ENCODE measurements around the gene PRRX2. TPM values are rescaled to one million over a fixed set of nuclear protein-coding genes. Genes with fewer than 3 reads are reported as not detected.

Gene PRRX2
- total and polyA plus RNA-seq, 9 of the 15 experiments (the other 6 are each of a cell fraction or from before 2014, with no cell fraction given), result 0.21 TPM; not detected in 8

DNA sequence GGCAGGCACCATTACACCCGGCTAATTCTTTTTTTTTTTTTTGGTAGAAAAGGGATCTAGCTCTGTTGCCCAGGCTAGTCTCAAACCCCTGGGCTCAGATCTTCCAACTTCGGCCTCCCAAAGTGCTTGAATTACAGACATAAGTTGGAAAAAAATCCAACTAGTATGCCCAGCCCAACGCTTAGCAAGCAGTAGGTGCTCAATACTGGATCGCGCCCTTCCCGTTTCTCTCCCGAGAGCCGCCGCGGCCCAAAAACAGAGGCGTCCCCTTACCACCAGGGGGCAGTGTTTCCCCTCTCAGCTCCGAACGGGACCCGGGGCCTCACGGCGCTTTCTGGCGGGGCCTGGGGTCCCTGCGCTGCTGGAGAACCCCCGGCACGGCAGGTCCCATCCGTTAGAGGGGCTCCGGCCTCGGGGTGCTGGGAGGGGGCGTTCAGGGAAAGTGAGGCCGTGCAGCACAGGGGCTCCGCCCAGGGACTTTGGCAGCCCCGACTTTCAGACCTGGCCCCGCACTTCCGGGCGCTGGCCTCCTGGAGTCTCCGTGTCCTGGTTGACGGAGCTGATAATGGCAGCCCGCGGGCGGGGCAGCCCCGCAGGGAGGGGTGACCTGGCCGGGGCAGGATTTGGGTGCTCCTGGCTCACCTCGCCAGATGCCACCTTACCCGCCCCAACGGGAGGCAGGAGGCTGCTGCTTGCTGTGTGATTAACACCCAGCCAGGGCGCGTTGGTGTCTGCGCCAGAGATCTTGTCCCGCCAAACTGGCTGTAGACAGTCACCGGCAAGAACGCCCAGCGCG lies 72.2 kb downstream of the PRRX2 start (continued):
- TF ChIP-seq MBD1 (CRISPR knock-in tag; IDR thresholded peaks at IDR 0.05) (no peak), ZNF395 (CRISPR knock-in tag; IDR thresholded peaks at IDR 0.05) (no peak), CHAMP1 (IDR thresholded peaks at IDR 0.05) (no peak), SNRNP70 (optimal IDR thresholded peaks at IDR 0.05; ENCODE audit: low read depth, low read length) (no peak), ZFPM2 (CRISPR knock-in tag; IDR thresholded peaks at IDR 0.05) (no peak), ZNF146 (CRISPR knock-in tag; IDR thresholded peaks at IDR 0.05; ENCODE audit: unreplicated experiment) (peak; percentile 21), DNMT1 (IDR thresholded peaks at IDR 0.05) (no peak), WHSC1 (IDR thresholded peaks at IDR 0.05; ENCODE audit: low read length) (no peak), L3MBTL2 (IDR thresholded peaks at IDR 0.05) (peak; percentile 86)
- TF ChIP-seq, protein P1, sequence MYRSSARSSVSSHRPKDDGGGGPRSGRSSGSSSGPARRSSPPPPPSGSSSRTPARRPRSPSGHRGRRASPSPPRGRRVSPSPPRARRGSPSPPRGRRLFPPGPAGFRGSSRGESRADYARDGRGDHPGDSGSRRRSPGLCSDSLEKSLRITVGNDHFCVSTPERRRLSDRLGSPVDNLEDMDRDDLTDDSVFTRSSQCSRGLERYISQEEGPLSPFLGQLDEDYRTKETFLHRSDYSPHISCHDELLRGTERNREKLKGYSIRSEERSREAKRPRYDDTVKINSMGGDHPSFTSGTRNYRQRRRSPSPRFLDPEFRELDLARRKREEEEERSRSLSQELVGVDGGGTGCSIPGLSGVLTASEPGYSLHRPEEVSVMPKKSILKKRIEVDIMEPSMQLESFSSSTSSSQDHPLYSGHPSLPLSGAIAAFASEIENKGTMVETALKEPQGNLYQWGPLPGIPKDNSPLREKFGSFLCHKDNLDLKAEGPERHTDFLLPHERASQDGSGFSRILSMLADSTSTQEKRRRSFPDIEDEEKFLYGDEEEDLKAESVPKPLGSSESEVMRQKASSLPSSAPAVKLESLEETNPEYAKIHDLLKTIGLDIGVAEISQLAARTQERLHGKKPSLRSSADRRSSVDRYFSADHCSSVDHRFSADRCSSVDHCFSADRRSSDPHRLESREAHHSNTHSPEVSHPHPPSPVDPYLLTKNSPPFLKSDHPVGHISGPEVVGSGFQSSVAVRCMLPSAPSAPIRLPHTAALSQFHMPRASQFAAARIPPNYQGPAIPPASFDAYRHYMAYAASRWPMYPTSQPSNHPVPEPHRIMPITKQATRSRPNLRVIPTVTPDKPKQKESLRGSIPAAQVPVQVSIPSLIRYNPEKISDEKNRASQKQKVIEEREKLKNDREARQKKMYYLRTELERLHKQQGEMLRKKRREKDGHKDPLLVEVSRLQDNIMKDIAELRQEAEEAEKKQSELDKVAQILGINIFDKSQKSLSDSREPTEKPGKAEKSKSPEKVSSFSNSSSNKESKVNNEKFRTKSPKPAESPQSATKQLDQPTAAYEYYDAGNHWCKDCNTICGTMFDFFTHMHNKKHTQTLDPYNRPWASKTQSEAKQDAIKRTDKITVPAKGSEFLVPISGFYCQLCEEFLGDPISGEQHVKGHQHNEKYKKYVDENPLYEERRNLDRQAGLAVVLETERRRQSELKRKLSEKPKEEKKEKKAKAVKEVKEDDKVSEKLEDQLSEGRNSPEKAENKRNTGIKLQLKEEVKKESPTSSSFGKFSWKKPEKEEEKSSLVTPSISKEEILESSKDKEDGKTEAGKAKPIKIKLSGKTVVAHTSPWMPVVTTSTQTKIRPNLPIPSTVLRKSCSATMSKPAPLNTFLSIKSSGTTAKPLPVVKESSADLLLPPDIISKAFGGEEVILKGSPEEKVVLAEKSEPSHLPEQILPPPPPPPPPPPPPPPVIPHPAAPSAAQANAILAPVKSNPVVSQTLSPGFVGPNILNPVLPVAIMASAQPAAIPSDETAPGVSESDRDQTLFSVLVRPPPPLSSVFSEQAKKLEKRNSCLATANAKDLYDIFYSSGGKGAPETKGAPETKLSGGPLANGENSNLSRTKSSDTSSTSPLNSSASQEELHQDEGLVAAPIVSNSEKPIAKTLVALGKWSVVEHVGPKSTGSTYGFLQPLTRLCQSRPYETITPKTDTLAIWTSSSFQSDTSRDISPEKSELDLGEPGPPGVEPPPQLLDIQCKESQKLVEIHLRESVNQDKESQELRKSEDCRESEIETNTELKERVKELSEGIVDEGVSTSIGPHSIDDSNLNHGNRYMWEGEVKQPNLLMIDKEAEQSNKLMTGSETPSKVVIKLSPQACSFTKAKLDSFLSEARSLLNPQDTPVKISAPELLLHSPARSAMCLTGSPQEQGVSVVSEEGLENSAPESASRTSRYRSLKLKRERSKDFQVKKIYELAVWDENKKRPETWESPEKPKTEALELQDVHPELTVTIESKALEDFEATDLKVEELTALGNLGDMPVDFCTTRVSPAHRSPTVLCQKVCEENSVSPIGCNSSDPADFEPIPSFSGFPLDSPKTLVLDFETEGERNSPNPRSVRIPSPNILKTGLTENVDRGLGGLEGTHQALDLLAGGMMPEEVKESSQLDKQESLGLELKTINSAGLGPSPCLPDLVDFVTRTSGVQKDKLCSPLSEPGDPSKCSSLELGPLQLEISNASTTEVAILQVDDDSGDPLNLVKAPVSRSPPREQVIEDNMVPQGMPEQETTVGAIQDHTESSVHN (IDR thresholded peaks at IDR 0.05; ENCODE audit: borderline replicate concordance in 1 of 2, low read depth in 1 of 2), result no peak
- TF ChIP-seq, protein P2, sequence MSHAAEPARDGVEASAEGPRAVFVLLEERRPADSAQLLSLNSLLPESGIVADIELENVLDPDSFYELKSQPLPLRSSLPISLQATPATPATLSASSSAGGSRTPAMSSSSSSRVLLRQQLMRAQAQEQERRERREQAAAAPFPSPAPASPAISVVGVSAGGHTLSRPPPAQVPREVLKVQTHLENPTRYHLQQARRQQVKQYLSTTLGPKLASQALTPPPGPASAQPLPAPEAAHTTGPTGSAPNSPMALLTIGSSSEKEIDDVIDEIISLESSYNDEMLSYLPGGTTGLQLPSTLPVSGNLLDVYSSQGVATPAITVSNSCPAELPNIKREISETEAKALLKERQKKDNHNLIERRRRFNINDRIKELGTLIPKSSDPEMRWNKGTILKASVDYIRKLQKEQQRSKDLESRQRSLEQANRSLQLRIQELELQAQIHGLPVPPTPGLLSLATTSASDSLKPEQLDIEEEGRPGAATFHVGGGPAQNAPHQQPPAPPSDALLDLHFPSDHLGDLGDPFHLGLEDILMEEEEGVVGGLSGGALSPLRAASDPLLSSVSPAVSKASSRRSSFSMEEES (CRISPR knock-in tag; IDR thresholded peaks at IDR 0.05), result no peak

Data from K562 (cell line).